Esophagus squamous epithelium (tissue), 4 donors: Measurements from ENCODE around the gene CDK16.

Experiments used
- POLR2A ChIP-seq, 4 donors: fragments of 450-650 bp; IDR thresholded peaks; one replicate each; pipeline ENCODE4 v1.6.1; 2017; ENCODE audit warnings: antibody characterized with exemption in 4 of 4, mild to moderate bottlenecking in 4 of 4, moderate library complexity in 3 of 4
- TF ChIP-seq, protein P1 (sequence below), 6 experiments: fragments of 450-650 bp in 4 of 6; fragments of 200-600 bp in 2 of 6; sonication (generic) in 2 of 6; IDR thresholded peaks; one replicate each; pipeline ENCODE4 v1.5.1; 2016 to 2019; ENCODE audit warnings: antibody characterized with exemption in 6 of 6, mild to moderate bottlenecking in 4 of 6, moderate library complexity in 4 of 6

DNA sequence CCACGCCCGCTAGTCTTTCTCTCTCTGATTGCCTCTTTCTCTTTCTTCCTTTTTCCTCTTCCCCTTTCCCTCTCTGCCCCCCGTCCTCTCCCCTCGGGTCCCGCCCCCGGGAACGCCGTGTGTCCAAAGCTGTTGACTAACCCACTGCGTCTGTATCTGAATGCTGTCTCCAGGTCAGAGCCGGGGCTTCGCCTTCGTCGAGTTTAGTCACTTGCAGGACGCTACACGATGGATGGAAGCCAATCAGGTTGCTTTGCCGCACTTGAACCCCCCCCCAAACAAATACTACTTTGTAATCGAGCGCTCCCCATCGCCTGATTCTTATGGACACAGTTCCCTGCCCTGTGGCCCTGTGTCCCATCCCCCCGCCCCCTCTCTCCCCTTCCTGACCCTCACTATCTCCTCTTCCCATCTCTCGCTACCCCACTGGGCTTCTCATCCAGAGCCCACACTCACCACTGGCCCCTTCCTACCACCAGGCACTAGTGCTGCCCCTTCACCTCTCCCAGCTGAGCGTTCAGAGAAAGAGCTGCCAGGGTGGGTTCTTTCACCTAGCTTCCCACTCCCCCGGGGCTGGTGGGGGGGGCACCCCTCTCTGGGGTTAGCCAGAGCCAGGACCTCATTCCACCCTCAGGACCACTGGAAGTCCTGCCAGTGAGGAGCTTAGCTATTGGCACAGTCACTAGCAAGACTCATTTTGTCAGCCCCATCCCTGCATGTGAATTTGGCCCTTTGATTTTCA is 43.5 kb upstream of the CDK16 start:
- TF ChIP-seq, protein P1, sequence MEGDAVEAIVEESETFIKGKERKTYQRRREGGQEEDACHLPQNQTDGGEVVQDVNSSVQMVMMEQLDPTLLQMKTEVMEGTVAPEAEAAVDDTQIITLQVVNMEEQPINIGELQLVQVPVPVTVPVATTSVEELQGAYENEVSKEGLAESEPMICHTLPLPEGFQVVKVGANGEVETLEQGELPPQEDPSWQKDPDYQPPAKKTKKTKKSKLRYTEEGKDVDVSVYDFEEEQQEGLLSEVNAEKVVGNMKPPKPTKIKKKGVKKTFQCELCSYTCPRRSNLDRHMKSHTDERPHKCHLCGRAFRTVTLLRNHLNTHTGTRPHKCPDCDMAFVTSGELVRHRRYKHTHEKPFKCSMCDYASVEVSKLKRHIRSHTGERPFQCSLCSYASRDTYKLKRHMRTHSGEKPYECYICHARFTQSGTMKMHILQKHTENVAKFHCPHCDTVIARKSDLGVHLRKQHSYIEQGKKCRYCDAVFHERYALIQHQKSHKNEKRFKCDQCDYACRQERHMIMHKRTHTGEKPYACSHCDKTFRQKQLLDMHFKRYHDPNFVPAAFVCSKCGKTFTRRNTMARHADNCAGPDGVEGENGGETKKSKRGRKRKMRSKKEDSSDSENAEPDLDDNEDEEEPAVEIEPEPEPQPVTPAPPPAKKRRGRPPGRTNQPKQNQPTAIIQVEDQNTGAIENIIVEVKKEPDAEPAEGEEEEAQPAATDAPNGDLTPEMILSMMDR (IDR thresholded peaks at IDR 0.05): no peak
- TF ChIP-seq POLR2A (IDR thresholded peaks at IDR 0.05): no peak
